ENCODE data around the gene CHRND.

The CHRND gene

GRCh38 chr2:232550354-232551249 lies 24.6 kb downstream of the CHRND start, which contains the start of the genes EIF4E2 and TIGD1 (continued):
- no peak for TF ChIP-seq ZNF302 (tag by site-specific recombination; IDR thresholded peaks at IDR 0.05; ENCODE audit: low read depth)
- TF ChIP-seq ZNF610 (tag by site-specific recombination; IDR thresholded peaks at IDR 0.05; ENCODE audit: borderline replicate concordance) = no peak
- no peak for TF ChIP-seq ZNF529 (tag by site-specific recombination; IDR thresholded peaks at IDR 0.05; ENCODE audit: insufficient replicate concordance)
- TF ChIP-seq ZNF211 (tag by site-specific recombination; IDR thresholded peaks at IDR 0.05; ENCODE audit: low read depth) = no peak
- TF ChIP-seq, protein P1, sequence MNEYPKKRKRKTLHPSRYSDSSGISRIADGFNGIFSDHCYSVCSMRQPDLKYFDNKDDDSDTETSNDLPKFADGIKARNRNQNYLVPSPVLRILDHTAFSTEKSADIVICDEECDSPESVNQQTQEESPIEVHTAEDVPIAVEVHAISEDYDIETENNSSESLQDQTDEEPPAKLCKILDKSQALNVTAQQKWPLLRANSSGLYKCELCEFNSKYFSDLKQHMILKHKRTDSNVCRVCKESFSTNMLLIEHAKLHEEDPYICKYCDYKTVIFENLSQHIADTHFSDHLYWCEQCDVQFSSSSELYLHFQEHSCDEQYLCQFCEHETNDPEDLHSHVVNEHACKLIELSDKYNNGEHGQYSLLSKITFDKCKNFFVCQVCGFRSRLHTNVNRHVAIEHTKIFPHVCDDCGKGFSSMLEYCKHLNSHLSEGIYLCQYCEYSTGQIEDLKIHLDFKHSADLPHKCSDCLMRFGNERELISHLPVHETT (tag by site-specific recombination; IDR thresholded peaks at IDR 0.05) = no peak
- peak; percentile 73 for TF ChIP-seq ZNF2 (tag by site-specific recombination; IDR thresholded peaks at IDR 0.05)
- no peak for TF ChIP-seq ZFP41 (tag by site-specific recombination; IDR thresholded peaks at IDR 0.05; ENCODE audit: borderline replicate concordance)
- TF ChIP-seq ZNF514 (tag by site-specific recombination; IDR thresholded peaks at IDR 0.05) = no peak
- TF ChIP-seq ZNF513 (tag by site-specific recombination; IDR thresholded peaks at IDR 0.05) = peak; percentile 73
- 0 out of 2 replicates have a peak, but pooled peaks have one; percentile 38 for TF ChIP-seq ZNF366 (tag by site-specific recombination; conservative IDR thresholded peaks at IDR 0.05)
- no peak; the same call in 1 of the 2 replicates for TF ChIP-seq IKZF3 (tag by site-specific recombination; IDR thresholded peaks at IDR 0.05)
- no peak for TF ChIP-seq ZNF155 (tag by site-specific recombination; IDR thresholded peaks at IDR 0.05)
- no peak for TF ChIP-seq ZNF394 (tag by site-specific recombination; IDR thresholded peaks at IDR 0.05; ENCODE audit: borderline replicate concordance)
- peak; percentile 61 for TF ChIP-seq ZBTB17 (tag by site-specific recombination; IDR thresholded peaks at IDR 0.05)
- TF ChIP-seq GLI2 (tag by site-specific recombination; IDR thresholded peaks at IDR 0.05; ENCODE audit: borderline replicate concordance, low read depth) = no peak
- no peak for TF ChIP-seq ZSCAN23 (tag by site-specific recombination; IDR thresholded peaks at IDR 0.05)
- TF ChIP-seq, protein P2, sequence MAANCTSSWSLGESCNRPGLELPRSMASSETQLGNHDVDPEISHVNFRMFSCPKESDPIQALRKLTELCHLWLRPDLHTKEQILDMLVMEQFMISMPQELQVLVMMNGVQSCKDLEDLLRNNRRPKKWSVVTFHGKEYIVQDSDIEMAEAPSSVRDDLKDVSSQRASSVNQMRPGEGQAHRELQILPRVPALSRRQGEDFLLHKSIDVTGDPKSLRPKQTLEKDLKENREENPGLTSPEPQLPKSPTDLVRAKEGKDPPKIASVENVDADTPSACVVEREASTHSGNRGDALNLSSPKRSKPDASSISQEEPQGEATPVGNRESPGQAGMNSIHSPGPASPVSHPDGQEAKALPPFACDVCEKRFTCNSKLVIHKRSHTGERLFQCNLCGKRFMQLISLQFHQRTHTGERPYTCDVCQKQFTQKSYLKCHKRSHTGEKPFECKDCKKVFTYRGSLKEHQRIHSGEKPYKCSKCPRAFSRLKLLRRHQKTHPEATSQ (tag by site-specific recombination; IDR thresholded peaks at IDR 0.05) = peak; percentile 100
- TF ChIP-seq ZNF561 (tag by site-specific recombination; IDR thresholded peaks at IDR 0.05; ENCODE audit: borderline replicate concordance) = peak; percentile 90
- TF ChIP-seq, protein P3, sequence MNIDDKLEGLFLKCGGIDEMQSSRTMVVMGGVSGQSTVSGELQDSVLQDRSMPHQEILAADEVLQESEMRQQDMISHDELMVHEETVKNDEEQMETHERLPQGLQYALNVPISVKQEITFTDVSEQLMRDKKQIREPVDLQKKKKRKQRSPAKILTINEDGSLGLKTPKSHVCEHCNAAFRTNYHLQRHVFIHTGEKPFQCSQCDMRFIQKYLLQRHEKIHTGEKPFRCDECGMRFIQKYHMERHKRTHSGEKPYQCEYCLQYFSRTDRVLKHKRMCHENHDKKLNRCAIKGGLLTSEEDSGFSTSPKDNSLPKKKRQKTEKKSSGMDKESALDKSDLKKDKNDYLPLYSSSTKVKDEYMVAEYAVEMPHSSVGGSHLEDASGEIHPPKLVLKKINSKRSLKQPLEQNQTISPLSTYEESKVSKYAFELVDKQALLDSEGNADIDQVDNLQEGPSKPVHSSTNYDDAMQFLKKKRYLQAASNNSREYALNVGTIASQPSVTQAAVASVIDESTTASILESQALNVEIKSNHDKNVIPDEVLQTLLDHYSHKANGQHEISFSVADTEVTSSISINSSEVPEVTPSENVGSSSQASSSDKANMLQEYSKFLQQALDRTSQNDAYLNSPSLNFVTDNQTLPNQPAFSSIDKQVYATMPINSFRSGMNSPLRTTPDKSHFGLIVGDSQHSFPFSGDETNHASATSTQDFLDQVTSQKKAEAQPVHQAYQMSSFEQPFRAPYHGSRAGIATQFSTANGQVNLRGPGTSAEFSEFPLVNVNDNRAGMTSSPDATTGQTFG (tag by site-specific recombination; IDR thresholded peaks at IDR 0.05; ENCODE audit: borderline replicate concordance) = no peak
- peak; percentile 89 for TF ChIP-seq SP2 (tag by site-specific recombination; IDR thresholded peaks at IDR 0.05)
- TF ChIP-seq ZBTB44 (tag by site-specific recombination; IDR thresholded peaks at IDR 0.05) = no peak
- TF ChIP-seq ZNF19 (tag by site-specific recombination; IDR thresholded peaks at IDR 0.05; ENCODE audit: low read depth) = no peak
- peak; percentile 74; the same call in 1 of the 2 replicates for TF ChIP-seq ZFP37 (tag by site-specific recombination; IDR thresholded peaks at IDR 0.05)
- TF ChIP-seq HOXD13 (CRISPR knock-in tag; IDR thresholded peaks at IDR 0.05; ENCODE audit: borderline replicate concordance) = no peak
- TF ChIP-seq, protein P4, sequence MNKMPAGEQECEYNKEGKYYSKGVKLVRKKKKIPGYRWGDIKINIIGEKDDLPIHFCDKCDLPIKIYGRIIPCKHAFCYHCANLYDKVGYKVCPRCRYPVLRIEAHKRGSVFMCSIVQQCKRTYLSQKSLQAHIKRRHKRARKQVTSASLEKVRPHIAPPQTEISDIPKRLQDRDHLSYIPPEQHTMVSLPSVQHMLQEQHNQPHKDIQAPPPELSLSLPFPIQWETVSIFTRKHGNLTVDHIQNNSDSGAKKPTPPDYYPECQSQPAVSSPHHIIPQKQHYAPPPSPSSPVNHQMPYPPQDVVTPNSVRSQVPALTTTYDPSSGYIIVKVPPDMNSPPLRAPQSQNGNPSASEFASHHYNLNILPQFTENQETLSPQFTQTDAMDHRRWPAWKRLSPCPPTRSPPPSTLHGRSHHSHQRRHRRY (tag by site-specific recombination; IDR thresholded peaks at IDR 0.05) = no peak
- TF ChIP-seq, protein P5, sequence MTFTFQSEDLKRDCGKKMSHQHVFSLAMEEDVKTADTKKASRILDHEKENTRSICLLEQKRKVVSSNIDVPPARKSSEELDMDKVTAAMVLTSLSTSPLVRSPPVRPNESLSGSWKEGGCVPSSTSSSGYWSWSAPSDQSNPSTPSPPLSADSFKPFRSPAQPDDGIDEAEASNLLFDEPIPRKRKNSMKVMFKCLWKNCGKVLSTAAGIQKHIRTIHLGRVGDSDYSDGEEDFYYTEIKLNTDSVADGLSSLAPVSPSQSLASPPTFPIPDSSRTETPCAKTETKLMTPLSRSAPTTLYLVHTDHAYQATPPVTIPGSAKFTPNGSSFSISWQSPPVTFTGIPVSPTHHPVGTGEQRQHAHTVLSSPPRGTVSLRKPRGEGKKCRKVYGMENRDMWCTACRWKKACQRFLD (tag by site-specific recombination; IDR thresholded peaks at IDR 0.05) = peak; percentile 97
